ENCODE data around the gene TRPM2.
"Not testable (repeated sequence)": the region's sequence is repeated elsewhere in the genome, so short reads cannot be mapped to it uniquely, and the experiment has no call there.

The TRPM2 gene

DNA sequence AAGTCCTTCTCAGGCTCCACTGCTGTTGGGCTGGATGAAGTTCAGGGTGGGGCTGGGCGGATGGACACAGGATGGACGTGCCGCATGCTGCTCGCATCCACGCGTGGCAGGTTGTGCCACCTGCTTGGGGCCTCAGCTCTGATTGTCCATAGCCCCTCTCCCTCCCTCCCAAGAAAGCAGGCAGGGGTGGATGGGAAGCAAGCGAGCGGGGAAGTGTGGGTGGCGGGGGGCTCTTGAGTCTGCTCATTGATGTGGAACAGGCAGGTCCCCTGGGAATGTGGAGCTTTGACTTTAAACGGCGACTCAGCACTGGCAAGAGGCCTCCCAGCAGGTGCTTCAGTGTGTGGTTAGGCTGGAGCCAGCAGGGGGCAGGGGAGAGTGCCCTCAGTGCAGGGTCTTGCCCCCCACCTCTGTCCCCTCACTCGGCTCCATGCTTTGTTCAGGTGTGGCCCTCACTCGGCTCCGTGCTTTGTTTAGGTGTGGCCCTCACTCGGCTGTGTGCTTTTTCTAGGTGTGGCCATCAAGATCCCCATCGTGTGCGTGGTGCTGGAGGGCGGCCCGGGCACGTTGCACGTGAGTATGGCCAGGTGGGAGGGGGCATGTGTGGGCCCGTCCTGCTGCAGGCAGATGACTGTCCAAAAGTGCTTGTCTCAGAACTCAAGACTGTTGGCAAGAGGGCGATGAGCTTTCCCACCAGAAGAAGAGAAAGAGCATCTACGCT, 23.9 kb downstream of the TRPM2 start:
- no peak for DNase-seq

DNA sequence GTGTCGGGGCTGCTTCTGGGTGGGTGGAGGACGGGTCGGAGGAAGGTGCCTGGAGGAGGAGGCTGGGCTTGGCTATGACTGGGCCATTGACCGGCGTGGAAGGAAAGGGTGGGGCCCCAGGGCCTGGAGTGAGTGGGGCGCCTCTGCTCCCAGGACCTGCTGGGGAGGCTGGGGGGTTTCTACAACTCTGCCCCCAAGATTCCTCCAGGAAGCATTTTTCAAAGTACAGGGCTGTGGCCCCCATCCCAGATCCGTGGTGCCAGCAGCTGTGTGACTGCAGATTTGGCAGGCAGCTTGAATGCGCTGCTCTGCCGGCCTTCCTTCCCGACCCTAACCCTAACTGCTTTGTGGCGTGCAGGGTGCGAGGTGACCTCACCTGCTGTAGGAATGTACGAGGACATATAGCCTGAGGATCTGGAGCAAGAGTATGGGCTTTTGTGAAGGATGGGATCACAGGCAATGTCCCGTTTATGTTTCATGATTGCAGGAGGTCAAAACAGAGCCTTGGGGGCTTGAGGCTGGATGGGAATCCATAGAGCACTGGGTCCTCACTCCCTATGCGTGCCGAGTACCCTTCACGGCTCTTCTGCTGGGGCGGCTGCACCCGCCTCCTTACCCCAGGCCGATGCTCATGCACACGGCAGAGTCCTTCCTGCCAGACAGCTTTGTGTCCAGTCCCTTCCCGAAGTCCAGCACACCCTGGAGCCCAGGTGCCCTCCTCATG, 24.7 kb downstream of the TRPM2 start:
- DNase-seq: no peak

DNA sequence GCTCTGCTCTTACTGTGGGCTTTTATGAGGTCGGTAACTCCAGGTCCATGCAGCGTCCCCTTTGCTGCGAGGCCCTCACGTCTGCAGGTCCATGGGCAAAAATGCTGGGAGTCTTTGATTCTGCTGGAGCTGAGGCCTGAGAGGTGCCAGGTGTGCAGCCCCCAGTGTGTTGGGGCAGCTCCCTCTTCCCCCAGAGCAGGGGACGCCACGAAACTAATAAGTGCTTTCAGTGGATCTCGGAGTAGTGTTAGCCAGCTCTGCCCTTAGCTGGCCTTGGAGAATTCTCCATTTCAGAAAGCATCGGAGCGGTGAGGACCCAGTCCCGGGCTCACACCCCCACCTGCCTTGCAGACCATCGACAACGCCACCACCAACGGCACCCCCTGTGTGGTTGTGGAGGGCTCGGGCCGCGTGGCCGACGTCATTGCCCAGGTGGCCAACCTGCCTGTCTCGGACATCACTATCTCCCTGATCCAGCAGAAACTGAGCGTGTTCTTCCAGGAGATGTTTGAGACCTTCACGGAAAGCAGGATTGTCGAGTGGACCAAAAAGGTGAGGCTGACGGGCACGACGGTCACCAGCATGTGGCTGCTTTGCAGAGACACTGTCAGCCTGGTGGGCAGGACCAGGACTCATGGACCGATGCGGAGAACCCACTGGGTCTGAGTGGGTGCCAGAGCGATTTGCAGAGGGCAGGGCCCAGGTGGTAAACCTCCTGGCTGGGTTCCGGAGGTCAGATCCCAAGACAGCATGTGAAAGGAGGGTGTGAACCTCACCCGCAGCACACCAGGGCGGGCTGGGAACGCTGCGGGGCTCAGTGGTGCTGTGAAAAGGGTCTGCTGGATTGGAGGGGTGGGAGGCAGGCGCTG, 25.5 kb downstream of the TRPM2 start:
- DNase-seq: no peak

DNA sequence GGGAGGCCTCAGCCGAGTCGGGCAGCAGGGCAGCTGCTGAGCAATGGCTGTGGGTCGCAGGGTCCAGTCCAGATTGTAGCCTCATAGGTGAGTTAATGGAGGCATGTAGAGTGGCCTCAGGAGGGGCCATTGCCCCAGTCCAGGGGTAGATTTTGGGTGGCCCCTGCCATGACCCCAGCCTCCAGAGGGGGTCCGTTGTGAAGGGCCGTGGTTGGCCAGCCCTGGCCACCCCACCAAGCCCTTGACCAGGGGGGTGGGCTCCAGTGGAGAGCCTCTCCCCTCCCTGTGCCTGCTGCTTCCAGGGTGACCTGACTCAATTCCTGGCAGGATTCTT, 26.1 kb downstream of the TRPM2 start:
- DNase-seq: no peak

DNA sequence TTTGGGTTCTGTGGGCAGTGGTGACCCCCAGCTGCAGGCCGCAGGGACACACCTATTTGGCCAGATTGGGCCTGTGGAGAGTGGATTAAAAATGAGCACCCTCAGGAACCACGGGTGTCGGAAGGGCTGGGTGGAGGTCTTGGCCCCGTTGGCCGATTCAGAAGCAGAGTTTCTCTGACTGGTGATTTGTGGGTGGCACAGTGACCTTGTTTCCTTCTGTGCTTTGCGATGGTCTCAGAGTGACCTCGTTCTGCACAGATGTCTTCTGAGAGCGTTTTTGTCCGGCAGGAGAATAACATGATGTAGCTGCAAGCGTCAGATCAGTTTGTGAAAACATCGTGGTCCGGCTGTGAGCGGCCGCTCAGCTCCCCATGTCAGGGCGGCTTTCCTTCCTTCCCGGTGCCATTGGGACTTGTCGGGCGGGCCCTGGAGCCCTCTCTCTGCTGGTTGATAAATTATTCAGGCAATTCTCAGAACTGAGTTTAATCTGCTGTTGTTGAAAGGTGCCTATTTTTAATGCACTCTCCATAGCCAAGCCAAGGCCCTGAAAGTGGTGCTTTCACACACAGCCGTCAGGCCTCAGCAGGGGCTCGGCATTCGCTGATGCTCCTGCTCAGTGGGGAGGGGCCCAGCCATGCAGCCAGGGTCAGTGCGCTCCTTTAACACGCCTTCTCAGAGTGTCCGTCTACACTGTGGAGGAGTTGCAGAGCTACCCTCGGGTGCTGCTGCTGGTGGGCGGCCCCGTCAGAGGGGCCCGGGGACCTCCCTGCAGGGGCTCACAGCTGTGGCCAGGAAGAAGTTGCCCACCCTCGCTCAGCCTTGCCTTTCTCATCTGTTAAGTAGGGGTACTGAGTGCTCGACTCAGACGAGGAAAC, 26.8 kb downstream of the TRPM2 start:
- DNase-seq: no peak

DNA sequence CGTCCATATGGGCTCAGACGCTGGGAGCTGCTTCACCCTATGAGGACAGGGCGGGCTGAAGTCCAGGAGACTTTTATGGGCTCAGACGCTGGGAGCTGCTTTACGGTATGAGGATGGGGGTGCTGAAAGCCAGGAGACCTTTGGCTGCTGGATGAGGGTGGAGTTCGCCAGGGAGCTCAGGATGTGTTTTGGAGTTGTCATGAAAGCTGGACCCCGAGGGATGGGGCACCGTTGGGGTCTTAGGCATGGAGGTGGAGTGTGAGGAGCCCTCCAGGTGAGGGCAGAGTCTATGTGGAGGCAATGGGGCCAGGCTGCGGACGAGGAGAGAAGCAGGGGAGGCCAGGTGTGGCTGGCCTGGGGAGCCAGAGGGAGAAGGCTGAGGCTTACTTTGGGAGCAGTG, 27.5 kb downstream of the TRPM2 start:
- DNase-seq: no peak

DNA sequence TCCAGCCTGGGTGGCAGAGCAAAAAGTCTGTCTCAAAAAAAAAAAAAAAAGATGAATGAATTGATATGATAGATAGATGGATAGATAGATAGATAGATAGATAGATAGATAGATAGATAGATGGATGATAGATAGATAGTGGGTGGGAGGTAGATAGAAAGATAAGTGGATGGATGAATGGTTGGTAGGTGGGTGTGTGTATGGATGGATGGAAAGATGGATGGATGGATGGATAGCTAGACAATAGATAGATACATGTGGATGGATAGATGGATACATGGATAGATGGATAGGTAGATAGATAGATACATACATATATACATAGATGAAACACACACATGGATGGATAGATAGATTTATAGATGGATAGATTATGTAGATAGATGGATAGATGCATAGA, 28.5 kb downstream of the TRPM2 start:
- no peak for DNase-seq

DNA sequence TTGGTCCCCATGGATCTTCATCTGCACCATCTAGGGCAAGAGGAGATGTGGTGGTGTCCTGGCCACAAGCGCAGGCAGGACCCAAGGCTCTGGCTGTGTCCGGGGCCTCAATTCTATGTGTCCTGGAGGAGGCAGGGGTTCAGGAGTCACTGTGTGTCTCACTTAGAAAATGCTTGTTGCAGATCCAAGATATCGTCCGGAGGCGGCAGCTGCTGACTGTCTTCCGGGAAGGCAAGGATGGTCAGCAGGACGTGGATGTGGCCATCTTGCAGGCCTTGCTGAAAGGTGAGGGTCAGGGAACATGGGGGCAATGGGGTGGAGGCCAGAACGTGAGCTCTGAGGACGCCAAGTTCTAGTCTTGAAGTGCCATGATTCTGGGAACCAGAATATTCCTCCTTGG, 29.1 kb downstream of the TRPM2 start:
- DNase-seq: no peak

DNA sequence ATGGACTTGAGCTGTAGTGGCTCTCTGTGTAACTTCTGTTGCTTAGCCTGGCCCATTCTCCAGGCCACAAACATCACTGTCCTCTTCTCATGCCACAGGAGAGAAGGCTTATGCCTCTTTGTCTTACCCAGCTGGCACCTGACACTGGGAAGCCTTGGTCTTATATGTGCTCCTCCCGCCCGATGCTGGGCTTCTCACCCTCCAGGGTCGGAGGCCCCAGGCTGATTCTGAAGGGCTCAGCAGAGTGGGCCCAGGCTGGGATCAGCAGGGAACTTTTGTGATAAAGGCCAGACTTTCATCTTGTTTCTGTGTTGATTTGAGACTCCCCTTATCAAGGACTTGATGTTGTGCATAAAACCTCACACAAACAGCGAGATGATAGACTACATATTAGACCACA, 29.8 kb downstream of the TRPM2 start:
- DNase-seq: no peak

DNA sequence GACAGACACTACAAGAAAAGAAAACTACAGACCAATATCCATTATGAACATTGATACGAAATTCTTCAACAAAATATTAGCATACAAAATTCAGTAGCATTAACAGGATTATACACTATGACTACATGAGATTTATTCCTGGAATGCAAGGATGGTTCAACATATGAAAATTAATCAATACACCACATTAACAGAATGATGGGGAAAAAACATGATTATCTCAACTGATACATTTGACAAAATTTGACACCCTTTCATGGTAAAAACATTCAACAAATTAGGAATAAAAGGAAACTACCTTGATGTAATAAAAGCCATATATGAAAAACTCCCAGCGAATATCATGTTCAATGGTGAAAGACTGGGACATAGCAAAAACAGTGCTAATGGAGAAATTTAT, 31.5 kb downstream of the TRPM2 start:
- DNase-seq: no peak

DNA sequence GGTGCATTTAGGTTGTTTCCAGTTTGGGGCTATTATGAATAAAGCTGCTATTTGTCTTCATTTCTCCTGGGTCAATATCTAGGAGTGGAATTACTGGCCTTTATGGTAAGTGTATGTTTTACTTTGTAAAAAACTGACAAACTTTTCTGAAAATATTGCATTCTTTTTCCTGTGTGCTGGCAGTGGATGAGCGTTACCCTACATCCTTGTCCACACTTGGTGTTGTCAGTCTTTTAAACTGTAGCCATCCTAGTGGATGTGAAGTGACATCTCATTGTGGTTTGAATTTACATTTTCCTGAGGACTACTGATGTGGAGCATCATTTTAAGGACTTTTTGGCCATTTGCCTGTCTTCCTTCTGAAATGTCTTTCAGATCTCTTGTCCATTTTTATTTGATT, 35.9 kb downstream of the TRPM2 start:
- no peak for DNase-seq

DNA sequence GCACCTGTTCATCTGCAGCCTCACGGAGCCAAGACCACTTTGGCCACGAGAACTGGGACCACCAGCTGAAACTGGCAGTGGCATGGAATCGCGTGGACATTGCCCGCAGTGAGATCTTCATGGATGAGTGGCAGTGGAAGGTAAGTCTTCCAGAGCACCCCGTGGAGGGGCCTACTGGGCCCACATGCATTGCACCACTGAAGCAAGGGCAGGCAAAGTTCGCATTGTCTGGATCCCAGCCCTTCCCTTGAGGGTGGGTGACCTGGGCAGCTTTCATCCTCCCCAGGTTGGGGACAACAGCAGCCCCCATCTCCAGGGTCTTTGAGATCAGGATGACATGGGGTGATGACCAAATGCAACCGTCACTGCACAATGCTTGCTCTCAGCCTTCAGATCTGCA, 37.5 kb downstream of the TRPM2 start:
- DNase-seq: no peak

DNA sequence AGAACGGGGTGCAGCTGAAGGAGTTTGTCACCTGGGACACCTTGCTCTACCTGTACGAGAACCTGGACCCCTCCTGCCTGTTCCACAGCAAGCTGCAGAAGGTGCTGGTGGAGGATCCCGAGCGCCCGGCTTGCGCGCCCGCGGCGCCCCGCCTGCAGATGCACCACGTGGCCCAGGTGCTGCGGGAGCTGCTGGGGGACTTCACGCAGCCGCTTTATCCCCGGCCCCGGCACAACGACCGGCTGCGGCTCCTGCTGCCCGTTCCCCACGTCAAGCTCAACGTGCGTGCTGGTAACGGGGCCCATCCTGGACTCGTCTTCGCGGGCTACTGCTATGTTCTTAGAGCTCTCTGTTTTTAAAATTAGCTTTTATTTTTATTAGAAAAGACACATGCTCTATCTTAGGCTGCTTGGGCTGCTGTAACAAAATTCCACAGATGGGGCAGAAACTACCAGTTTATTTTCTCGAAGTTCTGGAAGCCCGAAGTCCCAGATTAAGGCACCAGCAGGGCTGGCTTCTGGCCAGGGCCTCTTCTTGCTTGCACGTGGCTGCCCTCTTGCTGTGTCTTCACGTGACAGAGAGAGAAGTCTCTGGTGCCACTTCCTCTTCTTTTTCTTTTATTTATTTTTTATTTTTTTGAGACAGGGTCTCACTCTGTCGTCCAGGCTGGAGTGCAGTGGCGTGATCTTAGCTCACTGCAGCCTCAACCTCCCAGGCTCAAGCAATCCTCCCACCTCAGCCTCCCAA, 38.1 kb downstream of the TRPM2 start:
- no peak for DNase-seq

DNA sequence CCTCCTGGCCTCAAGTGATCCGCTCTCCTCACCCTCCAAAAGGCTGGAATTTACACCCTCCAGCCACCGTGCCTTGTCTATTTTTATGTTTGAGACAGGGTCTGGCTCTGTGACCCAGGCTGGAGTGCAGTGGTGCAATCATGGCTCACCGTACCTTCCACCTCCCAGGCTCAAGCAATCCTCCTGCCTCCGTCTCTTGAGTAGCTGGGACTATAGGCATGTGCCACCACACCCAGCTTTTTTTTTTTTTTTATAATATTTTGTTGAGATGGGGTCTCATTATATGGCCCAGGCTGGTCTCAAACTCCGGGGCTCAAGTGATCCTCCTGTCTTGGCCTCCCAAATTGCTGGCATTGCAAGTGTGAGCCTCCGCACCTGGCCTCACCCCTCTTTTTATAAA, 38.8 kb downstream of the TRPM2 start:
- no peak for DNase-seq

DNA sequence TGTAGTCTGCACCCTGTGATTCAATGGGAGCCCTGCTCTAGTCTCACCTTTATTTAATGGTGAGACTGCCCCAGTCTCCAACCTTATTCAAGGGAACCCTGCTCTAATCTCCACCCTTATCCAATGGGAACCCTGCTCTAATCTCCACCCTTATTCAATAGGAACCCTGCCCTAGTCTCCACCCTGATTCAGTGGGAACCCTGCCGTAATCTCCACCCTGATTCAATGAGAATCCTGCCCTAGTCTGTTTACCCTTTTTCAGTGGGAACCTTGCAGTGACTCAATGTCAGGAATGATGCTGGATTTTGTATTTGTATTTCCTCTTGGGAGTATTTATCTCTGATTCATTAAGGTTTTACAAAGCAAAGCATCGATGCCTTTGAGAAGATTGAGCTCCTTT, 39.5 kb downstream of the TRPM2 start:
- no peak for DNase-seq

DNA sequence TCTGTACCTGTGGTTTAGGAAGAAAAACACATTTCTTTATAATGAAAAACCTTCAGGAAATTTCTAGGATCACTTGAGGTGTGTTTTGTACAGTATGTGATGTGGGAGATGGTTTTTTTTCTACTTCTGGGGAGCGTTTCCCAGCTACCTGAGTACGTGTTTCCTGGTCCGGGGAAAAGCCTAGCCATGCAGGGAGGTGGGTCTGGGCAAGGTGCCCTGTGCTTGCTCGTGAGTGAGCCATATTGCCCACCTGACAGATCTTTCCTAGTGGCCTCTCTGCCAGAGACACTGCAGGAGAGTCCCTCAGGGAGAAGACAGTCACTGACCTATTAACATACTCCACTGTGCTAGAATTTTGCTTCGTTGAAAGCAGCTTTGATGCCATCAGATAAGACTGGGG, 41.3 kb downstream of the TRPM2 start:
- no peak for DNase-seq

DNA sequence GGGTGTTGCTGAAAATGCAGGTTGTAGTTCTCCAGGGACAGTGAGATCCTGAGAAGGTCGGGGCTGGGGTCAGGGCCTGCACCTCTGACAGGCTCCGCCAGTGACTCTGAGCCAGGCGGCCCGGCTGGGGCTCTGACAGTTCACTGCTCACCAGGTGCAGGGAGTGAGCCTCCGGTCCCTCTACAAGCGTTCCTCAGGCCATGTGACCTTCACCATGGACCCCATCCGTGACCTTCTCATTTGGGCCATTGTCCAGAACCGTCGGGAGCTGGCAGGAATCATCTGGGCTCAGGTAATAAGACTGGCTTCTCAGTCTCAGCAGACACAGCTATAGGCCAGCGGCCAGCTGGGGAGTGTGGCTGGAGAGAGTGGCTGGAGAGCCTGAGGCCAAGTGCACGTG, 41.8 kb downstream of the TRPM2 start:
- DNase-seq: no peak

DNA sequence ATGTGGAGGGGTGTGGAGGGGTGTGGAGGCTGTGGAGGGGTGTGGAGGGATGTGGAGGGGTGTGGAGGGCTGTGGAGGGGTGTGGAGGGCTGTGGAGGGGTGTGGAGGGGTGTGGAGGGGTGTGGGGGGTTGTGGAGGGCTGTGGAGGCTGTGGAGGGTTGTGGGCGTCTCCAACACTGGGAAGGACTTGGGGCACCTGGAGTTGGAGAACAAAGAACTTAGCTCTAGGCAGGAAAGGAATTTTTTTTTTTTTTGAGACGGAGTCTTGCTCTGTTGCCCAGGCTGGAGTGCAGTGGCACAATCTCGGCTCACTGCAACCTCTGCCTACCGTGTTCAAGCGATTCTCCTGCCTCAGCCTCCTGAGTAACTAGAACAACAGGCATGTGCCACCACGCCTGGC, 43.4 kb downstream of the TRPM2 start:
- not testable (repeated sequence) for DNase-seq

DNA sequence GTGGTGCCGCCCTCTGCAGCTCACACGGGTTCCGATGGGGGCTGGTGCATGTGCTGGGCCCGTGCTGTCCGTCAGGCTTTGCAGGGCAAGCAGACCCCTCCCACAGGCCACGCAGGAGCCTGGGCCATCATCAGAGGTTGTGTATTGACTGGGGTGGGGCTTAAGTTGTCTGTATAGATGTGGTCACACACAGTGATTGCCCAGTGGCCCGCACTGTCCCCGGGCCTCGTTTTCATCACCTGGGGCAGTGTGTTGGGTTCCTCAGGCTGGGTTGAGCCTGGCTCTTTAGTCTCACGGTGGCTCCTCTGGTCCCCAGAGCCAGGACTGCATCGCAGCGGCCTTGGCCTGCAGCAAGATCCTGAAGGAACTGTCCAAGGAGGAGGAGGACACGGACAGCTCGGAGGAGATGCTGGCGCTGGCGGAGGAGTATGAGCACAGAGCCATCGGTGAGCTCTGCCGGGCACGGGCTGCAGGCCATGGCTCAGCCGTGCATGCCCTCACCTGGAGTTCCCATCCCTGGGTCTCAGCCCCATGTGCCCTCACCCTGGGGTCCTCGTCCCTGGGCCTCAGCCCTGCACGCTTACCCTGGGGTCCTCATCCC, 44.1 kb downstream of the TRPM2 start:
- no peak for DNase-seq

DNA sequence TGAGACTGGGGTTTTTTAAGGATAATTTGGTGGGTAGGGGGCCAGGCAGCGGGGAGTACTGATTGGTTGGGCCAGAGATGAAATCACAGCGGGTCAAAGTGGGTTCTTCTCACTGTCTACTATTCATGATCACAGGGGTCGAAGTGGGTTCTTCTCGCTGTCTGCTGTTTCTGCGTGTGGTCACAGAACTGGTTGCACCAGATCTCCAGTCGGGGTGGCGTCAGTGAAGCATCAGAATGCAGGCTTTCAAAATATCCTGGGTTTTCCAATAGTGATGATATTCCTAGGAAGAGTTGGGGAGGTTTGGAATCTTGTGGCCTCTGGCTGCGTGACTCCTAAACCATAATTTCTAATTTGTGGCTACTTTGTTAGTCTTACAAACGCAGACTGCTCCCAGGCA, 45.1 kb downstream of the TRPM2 start:
- DNase-seq: no peak

DNA sequence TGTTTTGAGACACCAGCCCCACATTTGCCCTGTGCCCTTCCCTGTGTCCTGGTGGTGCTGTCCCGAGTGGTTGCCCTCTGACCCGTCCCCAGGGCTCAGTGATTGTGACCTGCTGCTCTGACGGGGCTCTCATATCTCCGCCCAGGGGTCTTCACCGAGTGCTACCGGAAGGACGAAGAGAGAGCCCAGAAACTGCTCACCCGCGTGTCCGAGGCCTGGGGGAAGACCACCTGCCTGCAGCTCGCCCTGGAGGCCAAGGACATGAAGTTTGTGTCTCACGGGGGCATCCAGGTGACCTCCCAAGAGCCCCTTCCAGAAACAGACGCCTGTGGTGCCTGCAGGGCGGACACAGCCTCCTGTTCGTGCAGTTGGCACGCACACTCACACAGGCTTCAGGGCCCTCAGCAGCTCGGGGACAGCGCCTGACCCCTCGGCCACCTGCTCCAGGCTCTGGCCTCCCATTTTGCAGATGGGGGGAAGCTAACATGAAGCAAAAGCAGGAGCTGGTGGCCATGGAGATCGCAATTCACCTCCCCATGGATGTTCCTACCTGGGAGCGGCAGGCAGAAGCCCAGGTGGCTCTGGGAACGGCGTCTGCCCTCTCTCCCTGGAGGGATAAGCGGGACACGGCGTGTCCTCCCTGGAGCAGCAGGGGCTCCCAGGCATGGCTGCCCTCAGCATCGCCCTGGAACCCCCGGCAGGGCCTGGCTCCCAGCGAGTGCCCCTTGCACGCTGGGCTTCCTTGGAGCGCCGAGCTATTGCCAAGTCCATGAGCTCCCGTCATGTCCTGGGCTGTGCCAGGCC, 45.9 kb downstream of the TRPM2 start:
- no peak for DNase-seq

All from CD4-positive, alpha-beta T cell treated with Interleukin-21 for 1 hour (primary cell).